ENCODE measurements around the gene STK32B. TPM values are rescaled to one million over a fixed set of nuclear protein-coding genes. Genes with fewer than 3 reads are reported as not detected.
"Not testable (repeated sequence)": the region's sequence is repeated elsewhere in the genome, so short reads cannot be mapped to it uniquely, and the experiment has no call there.

STK32B gene
- total RNA-seq, 2 donors from 2014 or later, result not detected

- Mint-ChIP-seq H3K27ac (no peak overlapping the region), H3K9me3 (peaks cover 9 to 16% of the 10 kb centered on the region in 2 donors), H3K36me3 (no peaks in the 10 kb centered on the region)
- DNase-seq (ENCODE audit: low spot score in 2 of 2) (no peak), ATAC-seq (no peak)
Observed at GRCh38 chr4:5412751-5413150, 361.5 kb downstream of the STK32B start.

GRCh38 chr4:5416637-5417036, 365.4 kb downstream of the STK32B start:
- Mint-ChIP-seq H3K27ac (no peak overlapping the region), H3K9me3 (peaks cover 10 to 18% of the 10 kb centered on the region in 2 donors), H3K36me3 (peaks cover 0 to 6% of the 10 kb centered on the region in 2 donors)
- no peak for DNase-seq (ENCODE audit: low spot score in 2 of 2)
- ATAC-seq, result no peak

GRCh38 chr4:5420266-5420665, 369.0 kb downstream of the STK32B start:
- no peak for ATAC-seq
- Mint-ChIP-seq H3K9me3 (peaks cover 9 to 18% of the 10 kb centered on the region in 2 donors), H3K27ac (no peak overlapping the region), H3K36me3 (peaks cover 0 to 6% of the 10 kb centered on the region in 2 donors)
- no peak for DNase-seq (ENCODE audit: low spot score in 2 of 2)

DNA sequence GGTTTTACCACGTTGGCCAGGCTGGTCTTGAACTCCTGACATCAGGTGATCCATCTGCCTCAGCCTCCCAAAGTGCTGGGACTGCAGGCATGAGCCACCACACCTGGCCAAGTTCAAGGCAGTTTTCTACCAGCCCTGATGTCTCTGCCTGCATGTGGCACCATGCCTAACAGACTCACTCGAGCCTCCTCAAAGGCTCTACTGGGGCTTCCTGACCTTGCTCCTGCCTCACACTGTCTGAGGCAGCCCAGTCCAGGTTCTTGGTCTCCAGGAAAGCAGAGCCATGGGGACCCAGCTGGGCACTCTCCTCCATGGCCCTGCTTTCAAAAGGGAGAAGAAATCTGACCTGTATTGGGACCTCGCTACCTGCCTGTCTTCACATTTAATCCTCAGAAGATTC, 370.1 kb downstream of the STK32B start:
- peaks cover 0 to 6% of the 10 kb centered on the region in 2 donors for H3K36me3 Mint-ChIP-seq
- ATAC-seq (no peak), DNase-seq (ENCODE audit: low spot score in 2 of 2) (no peak)
- no peak overlapping the region for H3K27ac Mint-ChIP-seq
- H3K9me3 Mint-ChIP-seq, result peaks cover 9 to 18% of the 10 kb centered on the region in 2 donors

DNA sequence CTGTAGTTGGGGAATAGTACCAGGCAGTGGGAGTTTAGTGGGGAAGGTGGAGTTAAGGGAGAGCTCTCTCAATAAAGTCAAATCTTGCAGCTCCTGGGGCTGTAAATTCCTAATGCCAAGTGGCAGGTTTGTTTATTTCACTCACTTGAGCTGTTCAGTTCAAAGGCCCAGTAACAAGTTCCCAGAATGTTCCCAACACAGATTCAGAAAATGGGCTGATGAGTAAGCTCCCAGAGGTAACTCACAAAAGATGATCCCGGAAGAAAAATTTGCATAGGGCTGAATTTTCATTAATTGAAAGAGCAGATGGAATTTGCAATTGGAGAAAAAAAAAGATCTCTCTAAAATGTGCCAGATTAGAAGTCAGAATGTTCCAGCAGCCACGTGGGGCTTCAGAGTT, 370.9 kb downstream of the STK32B start:
- H3K9me3 Mint-ChIP-seq, result peaks cover 8 to 12% of the 10 kb centered on the region in 2 donors
- no peak for ATAC-seq
- no peak for DNase-seq (ENCODE audit: low spot score in 2 of 2)
- H3K36me3 Mint-ChIP-seq, result peaks cover 0 to 6% of the 10 kb centered on the region in 2 donors
- no peak overlapping the region for H3K27ac Mint-ChIP-seq

DNA sequence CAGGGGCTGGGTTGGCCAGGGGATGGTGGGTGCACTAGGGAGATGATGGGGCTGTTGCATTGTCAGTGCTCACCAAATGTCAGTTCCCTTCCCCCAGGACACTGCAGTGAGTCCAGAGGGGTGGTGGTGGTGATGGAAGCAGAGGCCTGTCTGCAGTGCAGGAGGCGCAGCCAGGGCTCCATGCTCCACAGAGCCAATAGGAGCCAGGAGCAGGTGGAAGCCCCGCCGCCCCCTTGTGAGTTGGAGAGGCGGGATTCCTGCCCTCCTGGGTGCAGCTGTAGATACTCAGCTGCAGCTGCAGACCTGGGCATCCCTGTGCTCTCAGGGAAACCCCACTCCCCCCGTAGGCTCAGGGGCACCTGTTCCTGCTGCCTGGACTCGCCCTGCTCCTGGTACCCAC, 372.4 kb downstream of the STK32B start:
- H3K27ac Mint-ChIP-seq, result no peak overlapping the region
- peaks cover 3 to 7% of the 10 kb centered on the region in 2 donors for H3K9me3 Mint-ChIP-seq
- no peak for ATAC-seq
- DNase-seq (ENCODE audit: low spot score in 2 of 2), result no peak
- peaks cover 0 to 6% of the 10 kb centered on the region in 2 donors for H3K36me3 Mint-ChIP-seq

- ATAC-seq (no peak), DNase-seq (ENCODE audit: low spot score in 2 of 2) (no peak)
- no peak overlapping the region for H3K27ac Mint-ChIP-seq
- H3K9me3 Mint-ChIP-seq, result peaks cover 3 to 10% of the 10 kb centered on the region in 2 donors
- peaks cover 0 to 6% of the 10 kb centered on the region in 2 donors for H3K36me3 Mint-ChIP-seq
Observed at GRCh38 chr4:5424211-5424610, 372.9 kb downstream of the STK32B start.

GRCh38 chr4:5424901-5425300, 373.6 kb downstream of the STK32B start:
- Mint-ChIP-seq H3K36me3 (peaks cover 0 to 6% of the 10 kb centered on the region in 2 donors), H3K9me3 (peaks cover 3 to 11% of the 10 kb centered on the region in 2 donors), H3K27ac (no peak overlapping the region)
- DNase-seq (ENCODE audit: low spot score in 2 of 2), result no peak
- no peak for ATAC-seq

GRCh38 chr4:5429747-5430146, 378.5 kb downstream of the STK32B start:
- Mint-ChIP-seq H3K9me3 (peaks cover 3 to 25% of the 10 kb centered on the region in 2 donors), H3K36me3 (no peaks in the 10 kb centered on the region), H3K27ac (no peak overlapping the region)
- no peak for ATAC-seq
- DNase-seq (ENCODE audit: low spot score in 2 of 2), result no peak

DNA sequence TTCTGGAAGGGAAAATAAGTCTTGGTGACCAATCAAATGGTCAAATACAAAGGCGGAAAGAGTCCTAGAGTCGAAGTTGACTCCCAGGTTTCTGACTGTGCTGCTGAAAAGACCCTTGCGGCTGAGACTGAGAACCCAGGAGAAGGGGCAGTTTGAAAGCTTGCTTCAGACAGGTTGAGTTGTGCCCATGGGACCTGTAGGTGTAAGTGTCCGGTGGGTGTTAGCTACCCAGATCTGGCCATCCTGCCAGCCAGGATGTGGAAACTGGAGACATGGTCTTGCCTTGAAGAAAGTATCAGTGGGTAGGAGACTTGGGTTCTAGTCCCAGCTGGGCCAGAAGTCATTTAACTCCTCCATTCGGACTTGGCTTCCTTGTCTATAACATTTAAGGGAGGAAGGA, 381.9 kb downstream of the STK32B start:
- Mint-ChIP-seq H3K27ac (no peak overlapping the region), H3K36me3 (peaks cover 0 to 4% of the 10 kb centered on the region in 2 donors), H3K9me3 (peaks cover 11 to 29% of the 10 kb centered on the region in 2 donors)
- DNase-seq (ENCODE audit: low spot score in 2 of 2) (no peak), ATAC-seq (no peak)

DNA sequence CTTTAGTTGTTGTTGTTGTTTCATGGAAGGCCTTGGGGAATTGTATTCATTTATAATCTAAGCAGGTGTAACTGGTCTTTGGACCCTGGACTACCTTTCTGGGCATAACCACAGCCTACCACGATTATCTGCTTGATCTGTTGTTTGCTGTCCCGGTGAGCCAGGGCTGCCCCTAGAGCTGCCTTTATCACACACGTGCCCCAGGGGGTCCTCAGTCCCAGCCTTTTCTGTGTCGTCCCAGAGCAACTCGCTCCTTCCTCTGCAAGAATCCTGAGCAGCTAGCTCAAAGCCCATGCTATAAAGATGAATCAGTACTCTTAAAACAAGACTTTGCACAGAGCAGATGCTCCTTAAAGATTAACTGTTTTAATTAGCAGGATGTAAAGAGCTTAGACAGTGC, 383.9 kb downstream of the STK32B start:
- H3K27ac Mint-ChIP-seq, result no peak overlapping the region
- ATAC-seq, result no peak
- peaks cover 0 to 6% of the 10 kb centered on the region in 2 donors for H3K36me3 Mint-ChIP-seq
- DNase-seq (ENCODE audit: low spot score in 2 of 2), result no peak
- peaks cover 14 to 20% of the 10 kb centered on the region in 2 donors for H3K9me3 Mint-ChIP-seq

GRCh38 chr4:5435823-5436222, 384.5 kb downstream of the STK32B start:
- Mint-ChIP-seq H3K36me3 (peaks cover 0 to 6% of the 10 kb centered on the region in 2 donors), H3K27ac (no peak overlapping the region), H3K9me3 (peaks cover 14% of the 10 kb centered on the region in 2 donors)
- no peak for DNase-seq (ENCODE audit: low spot score in 2 of 2)
- ATAC-seq, result no peak

- not testable (repeated sequence) for H3K27ac Mint-ChIP-seq; ATAC-seq; H3K9me3 Mint-ChIP-seq; DNase-seq (ENCODE audit: low spot score in 2 of 2); H3K36me3 Mint-ChIP-seq
Observed at GRCh38 chr4:5443976-5444802, 392.9 kb downstream of the STK32B start.

GRCh38 chr4:5444918-5445517, 393.7 kb downstream of the STK32B start:
- Mint-ChIP-seq H3K36me3 (no peaks in the 10 kb centered on the region), H3K9me3 (no peaks in the 10 kb centered on the region), H3K27ac (no peak overlapping the region)
- no peak for DNase-seq (ENCODE audit: low spot score in 2 of 2)
- no peak for ATAC-seq

GRCh38 chr4:5446595-5447226, 395.4 kb downstream of the STK32B start:
- DNase-seq (ENCODE audit: low spot score in 2 of 2) (no peak), ATAC-seq (no peak)
- H3K36me3 Mint-ChIP-seq, result no peaks in the 10 kb centered on the region

DNA sequence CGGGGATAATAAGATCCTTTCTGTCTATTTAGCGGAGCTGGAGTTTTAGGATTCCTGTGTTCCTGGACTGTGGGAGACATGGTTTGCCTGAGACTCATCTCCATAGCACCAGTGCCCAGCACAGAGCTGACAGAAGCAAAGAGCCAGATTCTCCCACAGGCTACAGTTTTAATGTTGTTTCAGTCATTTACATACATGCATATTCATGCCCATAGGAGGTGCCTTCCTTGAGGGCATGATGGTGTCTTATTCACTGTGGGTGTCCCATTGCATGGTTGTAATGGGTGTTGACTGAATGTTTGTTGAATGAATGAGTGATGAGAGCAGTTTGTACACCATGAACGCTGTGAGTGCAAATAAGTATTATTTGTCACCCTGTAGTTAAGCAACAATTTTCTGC, 396.5 kb downstream of the STK32B start:
- ATAC-seq, result no peak
- H3K9me3 Mint-ChIP-seq, result no peaks in the 10 kb centered on the region
- H3K27ac Mint-ChIP-seq, result no peak overlapping the region
- H3K36me3 Mint-ChIP-seq, result no peaks in the 10 kb centered on the region
- DNase-seq (ENCODE audit: low spot score in 2 of 2), result no peak

More at GRCh38 chr4:5446595-5447226, 395.4 kb downstream of the STK32B start:
- H3K9me3 Mint-ChIP-seq, result no peaks in the 10 kb centered on the region
- H3K27ac Mint-ChIP-seq, result no peak overlapping the region

GRCh38 chr4:5448221-5448620, 396.9 kb downstream of the STK32B start:
- no peak for ATAC-seq
- no peak overlapping the region for H3K27ac Mint-ChIP-seq
- DNase-seq (ENCODE audit: low spot score in 2 of 2), result no peak
- H3K9me3 Mint-ChIP-seq, result no peaks in the 10 kb centered on the region
- no peaks in the 10 kb centered on the region for H3K36me3 Mint-ChIP-seq

Data from activated naive CD4-positive, alpha-beta T cell treated with anti-CD3 and anti-CD28 coated beads, Interleukin-2, amount 50 U/mL, for 72 hours (primary cell).